ENCODE results near the gene ELP4.

Gene ELP4

DNA sequence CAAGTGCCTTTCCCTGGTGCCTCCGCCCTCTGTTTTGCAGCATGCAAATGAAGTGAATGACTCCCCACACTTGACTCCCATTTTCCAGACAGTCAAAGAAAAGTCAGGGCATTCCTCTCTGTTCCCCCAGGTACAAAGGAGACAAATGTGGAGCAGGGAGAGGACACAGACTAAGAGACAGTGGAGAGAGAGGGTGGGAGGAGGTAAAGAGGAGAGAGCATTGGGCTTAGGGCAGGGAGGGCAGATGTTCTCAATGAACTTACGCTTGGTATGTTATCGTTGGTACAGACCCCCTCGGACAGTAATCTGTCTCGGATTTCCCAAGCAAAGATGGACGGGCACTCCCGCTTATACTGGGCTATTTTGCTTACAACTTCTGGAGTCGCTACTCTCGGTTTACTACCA is 291.7 kb downstream of the ELP4 start:
- no peak for TF ChIP-seq TAF1 (IDR thresholded peaks at IDR 0.05; ENCODE audit: borderline replicate concordance, insufficient read depth, low read length)
- no peak for TF ChIP-seq FOXP2 (optimal IDR thresholded peaks at IDR 0.05; ENCODE audit: borderline replicate concordance, extremely low read depth, extremely low read length, insufficient read depth)
- TF ChIP-seq SIN3A (IDR thresholded peaks at IDR 0.05; ENCODE audit: borderline replicate concordance, insufficient read depth, low read length), result no peak

DNA sequence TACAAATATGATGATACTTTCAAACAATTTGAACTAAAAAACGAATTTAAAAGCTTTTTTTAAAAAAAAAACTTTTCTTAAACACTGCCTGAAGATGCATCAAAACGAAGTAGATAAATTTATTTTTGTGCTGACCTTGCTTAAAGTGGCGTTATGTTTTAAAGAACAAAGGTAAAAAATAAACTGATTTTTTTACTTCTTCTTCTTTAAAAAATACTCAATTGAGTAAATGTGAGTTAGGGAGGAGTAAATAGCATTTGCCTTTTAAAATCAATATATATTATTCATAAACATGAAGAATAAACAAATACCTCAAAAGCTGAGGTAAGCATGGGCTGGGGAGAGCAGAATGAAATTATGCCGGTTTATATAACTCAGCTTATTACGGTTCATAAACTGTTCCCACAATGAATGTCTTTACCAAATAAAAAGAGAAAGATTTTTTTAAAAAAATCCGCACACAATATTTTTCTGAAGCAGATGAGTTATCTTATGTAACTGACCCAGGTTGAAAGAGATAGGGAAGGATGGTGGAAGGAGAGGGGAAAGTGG is 292.5 kb downstream of the ELP4 start:
- TF ChIP-seq FOXP2 (optimal IDR thresholded peaks at IDR 0.05; ENCODE audit: borderline replicate concordance, extremely low read depth, extremely low read length, insufficient read depth) (no peak), TAF1 (IDR thresholded peaks at IDR 0.05; ENCODE audit: borderline replicate concordance, insufficient read depth, low read length) (no peak), SIN3A (IDR thresholded peaks at IDR 0.05; ENCODE audit: borderline replicate concordance, insufficient read depth, low read length) (no peak), POLR2AphosphoS5 (IDR thresholded peaks at IDR 0.05; ENCODE audit: low read depth, low read length) (no peak)
- TF ChIP-seq, protein P1, sequence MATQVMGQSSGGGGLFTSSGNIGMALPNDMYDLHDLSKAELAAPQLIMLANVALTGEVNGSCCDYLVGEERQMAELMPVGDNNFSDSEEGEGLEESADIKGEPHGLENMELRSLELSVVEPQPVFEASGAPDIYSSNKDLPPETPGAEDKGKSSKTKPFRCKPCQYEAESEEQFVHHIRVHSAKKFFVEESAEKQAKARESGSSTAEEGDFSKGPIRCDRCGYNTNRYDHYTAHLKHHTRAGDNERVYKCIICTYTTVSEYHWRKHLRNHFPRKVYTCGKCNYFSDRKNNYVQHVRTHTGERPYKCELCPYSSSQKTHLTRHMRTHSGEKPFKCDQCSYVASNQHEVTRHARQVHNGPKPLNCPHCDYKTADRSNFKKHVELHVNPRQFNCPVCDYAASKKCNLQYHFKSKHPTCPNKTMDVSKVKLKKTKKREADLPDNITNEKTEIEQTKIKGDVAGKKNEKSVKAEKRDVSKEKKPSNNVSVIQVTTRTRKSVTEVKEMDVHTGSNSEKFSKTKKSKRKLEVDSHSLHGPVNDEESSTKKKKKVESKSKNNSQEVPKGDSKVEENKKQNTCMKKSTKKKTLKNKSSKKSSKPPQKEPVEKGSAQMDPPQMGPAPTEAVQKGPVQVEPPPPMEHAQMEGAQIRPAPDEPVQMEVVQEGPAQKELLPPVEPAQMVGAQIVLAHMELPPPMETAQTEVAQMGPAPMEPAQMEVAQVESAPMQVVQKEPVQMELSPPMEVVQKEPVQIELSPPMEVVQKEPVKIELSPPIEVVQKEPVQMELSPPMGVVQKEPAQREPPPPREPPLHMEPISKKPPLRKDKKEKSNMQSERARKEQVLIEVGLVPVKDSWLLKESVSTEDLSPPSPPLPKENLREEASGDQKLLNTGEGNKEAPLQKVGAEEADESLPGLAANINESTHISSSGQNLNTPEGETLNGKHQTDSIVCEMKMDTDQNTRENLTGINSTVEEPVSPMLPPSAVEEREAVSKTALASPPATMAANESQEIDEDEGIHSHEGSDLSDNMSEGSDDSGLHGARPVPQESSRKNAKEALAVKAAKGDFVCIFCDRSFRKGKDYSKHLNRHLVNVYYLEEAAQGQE (IDR thresholded peaks at IDR 0.05; ENCODE audit: insufficient read depth in 1 of 2, low read depth in 2 of 2, low read length in 2 of 2), result no peak

DNA sequence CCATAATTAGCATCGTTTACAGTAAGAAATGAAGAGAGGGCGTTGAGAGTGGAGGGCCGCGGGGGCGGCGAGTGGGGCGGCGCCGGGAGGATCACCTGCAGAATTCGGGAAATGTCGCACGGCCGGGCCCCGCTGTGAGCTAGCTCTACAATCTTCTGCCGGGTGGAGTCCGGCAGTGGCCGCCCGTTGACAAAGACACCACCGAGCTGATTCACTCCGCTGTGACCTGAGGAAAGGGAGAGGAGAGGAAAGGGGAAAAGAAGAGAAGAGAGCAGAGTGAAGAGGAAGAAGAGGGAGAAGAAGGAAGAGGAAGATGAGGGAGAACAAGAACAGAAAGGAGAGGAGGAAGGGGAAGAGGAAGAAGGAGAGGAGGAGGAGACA is 293.0 kb downstream of the ELP4 start:
- TF ChIP-seq FOXP2 (optimal IDR thresholded peaks at IDR 0.05; ENCODE audit: borderline replicate concordance, extremely low read depth, extremely low read length, insufficient read depth) (no peak), SIN3A (IDR thresholded peaks at IDR 0.05; ENCODE audit: borderline replicate concordance, insufficient read depth, low read length) (no peak), TAF1 (IDR thresholded peaks at IDR 0.05; ENCODE audit: borderline replicate concordance, insufficient read depth, low read length) (no peak), POLR2AphosphoS5 (IDR thresholded peaks at IDR 0.05; ENCODE audit: low read depth, low read length) (no peak)
- TF ChIP-seq, protein P1 (IDR thresholded peaks at IDR 0.05; ENCODE audit: insufficient read depth in 1 of 2, low read depth in 2 of 2, low read length in 2 of 2), result no peak

DNA sequence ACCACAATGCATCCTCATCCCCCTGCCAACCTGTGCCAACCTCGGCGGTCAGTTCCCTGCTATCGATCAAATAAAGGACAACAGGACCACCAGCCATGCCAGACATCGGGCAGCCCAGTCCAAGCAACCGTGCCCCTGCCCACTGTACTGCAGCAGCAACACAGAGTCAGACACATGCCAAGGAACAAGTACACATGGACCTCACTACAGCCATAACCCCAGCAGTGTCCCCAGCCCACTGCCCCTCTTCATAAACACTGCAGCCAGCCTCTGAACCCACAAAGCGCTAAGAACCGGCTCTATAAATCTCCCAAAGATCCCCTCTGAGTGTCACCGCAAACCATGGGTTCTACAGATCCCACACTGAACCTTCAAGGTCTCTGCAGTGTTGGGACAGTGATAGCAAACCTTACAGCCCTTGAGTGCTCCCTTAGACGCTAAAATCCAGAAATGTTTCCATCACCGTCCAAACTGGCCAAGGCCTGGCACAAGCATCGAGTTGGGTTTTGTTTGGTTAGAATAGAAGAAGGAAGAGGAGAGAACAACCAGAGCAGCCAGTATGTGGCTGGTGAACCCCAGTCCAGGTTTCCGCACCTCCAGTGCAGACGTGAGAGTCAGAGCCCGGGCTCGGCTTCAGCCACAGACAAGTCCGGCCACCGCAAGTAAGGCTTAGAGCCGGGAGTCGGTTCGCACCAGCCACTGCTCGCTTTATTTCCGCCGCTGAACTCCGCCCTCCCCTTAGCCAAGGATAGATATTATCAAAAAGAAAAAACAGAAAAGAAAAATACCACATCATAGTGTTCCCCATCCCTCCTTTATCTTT is 293.6 kb downstream of the ELP4 start:
- TF ChIP-seq SIN3A (IDR thresholded peaks at IDR 0.05; ENCODE audit: borderline replicate concordance, insufficient read depth, low read length) (no peak), POLR2AphosphoS5 (IDR thresholded peaks at IDR 0.05; ENCODE audit: low read depth, low read length) (no peak), TAF1 (IDR thresholded peaks at IDR 0.05; ENCODE audit: borderline replicate concordance, insufficient read depth, low read length) (no peak), FOXP2 (optimal IDR thresholded peaks at IDR 0.05; ENCODE audit: borderline replicate concordance, extremely low read depth, extremely low read length, insufficient read depth) (no peak)
- TF ChIP-seq, protein P1 (IDR thresholded peaks at IDR 0.05; ENCODE audit: insufficient read depth in 1 of 2, low read depth in 2 of 2, low read length in 2 of 2), result no peak

DNA sequence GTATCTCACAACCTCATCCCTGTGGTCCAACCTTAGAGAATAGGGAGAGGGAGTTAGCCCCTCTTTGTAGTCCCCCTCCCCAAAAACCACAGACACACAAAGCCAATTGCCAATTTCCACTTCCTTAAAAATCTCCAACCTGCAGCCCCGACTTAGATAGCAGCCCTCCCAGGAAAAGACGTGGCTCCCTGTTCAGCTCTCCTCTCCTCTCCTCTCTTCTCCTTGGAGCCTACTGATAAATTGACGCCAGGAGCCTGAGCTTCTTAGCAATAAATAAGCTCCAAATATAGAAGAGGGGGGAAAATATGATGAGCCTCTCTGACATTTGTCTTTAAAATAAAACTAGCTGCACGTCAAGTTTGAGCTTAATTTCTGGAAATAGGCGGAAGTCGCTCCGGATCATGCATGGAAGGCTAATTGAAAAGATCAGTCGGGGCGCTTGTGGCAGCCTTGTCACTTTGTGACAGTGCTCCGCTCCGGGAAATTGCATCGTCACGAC is 294.3 kb downstream of the ELP4 start:
- TF ChIP-seq TAF1 (IDR thresholded peaks at IDR 0.05; ENCODE audit: borderline replicate concordance, insufficient read depth, low read length) (no peak), POLR2AphosphoS5 (IDR thresholded peaks at IDR 0.05; ENCODE audit: low read depth, low read length) (no peak), SIN3A (IDR thresholded peaks at IDR 0.05; ENCODE audit: borderline replicate concordance, insufficient read depth, low read length) (no peak), FOXP2 (optimal IDR thresholded peaks at IDR 0.05; ENCODE audit: borderline replicate concordance, extremely low read depth, extremely low read length, insufficient read depth) (no peak)
- TF ChIP-seq, protein P1 (IDR thresholded peaks at IDR 0.05; ENCODE audit: insufficient read depth in 1 of 2, low read depth in 2 of 2, low read length in 2 of 2), result no peak
